ENCODE data around the gene HECTD4. TPM values are rescaled to one million over a fixed set of nuclear protein-coding genes. Genes with fewer than 3 reads are reported as not detected.
"Not testable (repeated sequence)": the region's sequence is repeated elsewhere in the genome, so short reads cannot be mapped to it uniquely, and the experiment has no call there.

HECTD4 gene
- total RNA-seq, 1 donor from 2014 or later: 49.4 TPM

GRCh38 chr12:112159146-112159541 is 223.1 kb downstream of the HECTD4 start:
- Mint-ChIP-seq H3K27ac (ENCODE audit: unreplicated experiment) (no peak overlapping the region), H3K9me3 (peaks cover 7% of the 10 kb centered on the region), H3K27me3 (ENCODE audit: low read depth) (no peaks in the 10 kb centered on the region), H3K4me1 (no peaks in the 10 kb centered on the region), H3K36me3 (ENCODE audit: low read depth) (peaks cover 56% of the 10 kb centered on the region), H3K4me3 (no peak overlapping the region)
- TF ChIP-seq CTCF (conservative IDR thresholded peaks at IDR 0.05): no peak
- no peak for DNase-seq (ENCODE audit: low read depth, low spot score)

- not testable (repeated sequence) for H3K4me3 Mint-ChIP-seq; DNase-seq (ENCODE audit: low read depth, low spot score); H3K27ac Mint-ChIP-seq (ENCODE audit: unreplicated experiment); H3K4me1 Mint-ChIP-seq; H3K27me3 Mint-ChIP-seq (ENCODE audit: low read depth); H3K9me3 Mint-ChIP-seq
- peaks cover 61% of the 10 kb centered on the region for H3K36me3 Mint-ChIP-seq (ENCODE audit: low read depth)
Observed at GRCh38 chr12:112158461-112159145, 223.6 kb downstream of the HECTD4 start.

- Mint-ChIP-seq H3K9me3 (peaks cover 7% of the 10 kb centered on the region), H3K4me3 (no peak overlapping the region), H3K27ac (ENCODE audit: unreplicated experiment) (no peak overlapping the region), H3K4me1 (no peaks in the 10 kb centered on the region), H3K36me3 (ENCODE audit: low read depth) (peaks cover 62% of the 10 kb centered on the region), H3K27me3 (ENCODE audit: low read depth) (no peaks in the 10 kb centered on the region)
- no peak for DNase-seq (ENCODE audit: low read depth, low spot score)
- no peak for TF ChIP-seq CTCF (conservative IDR thresholded peaks at IDR 0.05)
Observed at GRCh38 chr12:112153893-112154219, 228.4 kb downstream of the HECTD4 start.

GRCh38 chr12:112153181-112153892 is 228.9 kb downstream of the HECTD4 start:
- Mint-ChIP-seq H3K27ac (ENCODE audit: unreplicated experiment) (no peak overlapping the region), H3K27me3 (ENCODE audit: low read depth) (no peaks in the 10 kb centered on the region), H3K4me3 (no peak overlapping the region), H3K9me3 (peaks cover 7% of the 10 kb centered on the region), H3K36me3 (ENCODE audit: low read depth) (peaks cover 64% of the 10 kb centered on the region), H3K4me1 (no peaks in the 10 kb centered on the region)
- no peak for TF ChIP-seq CTCF (conservative IDR thresholded peaks at IDR 0.05)
- DNase-seq (ENCODE audit: low read depth, low spot score): no peak

GRCh38 chr12:112151766-112152541 is 230.3 kb downstream of the HECTD4 start:
- H3K36me3 Mint-ChIP-seq (ENCODE audit: low read depth): peaks cover 51% of the 10 kb centered on the region
- no peaks in the 10 kb centered on the region for H3K27me3 Mint-ChIP-seq (ENCODE audit: low read depth)
- no peak for TF ChIP-seq CTCF (conservative IDR thresholded peaks at IDR 0.05)
- H3K9me3 Mint-ChIP-seq: peaks cover 3% of the 10 kb centered on the region
- DNase-seq (ENCODE audit: low read depth, low spot score): no peak
- peak overlapping the region; percentile 22 for H3K27ac Mint-ChIP-seq (ENCODE audit: unreplicated experiment)
- H3K4me1 Mint-ChIP-seq: no peaks in the 10 kb centered on the region
- no peak overlapping the region for H3K4me3 Mint-ChIP-seq

Measured in neural crest cell (in vitro differentiated cells).